ENCODE results near the gene VAMP7. TPM values are rescaled to one million over a fixed set of nuclear protein-coding genes. Genes with fewer than 3 reads are reported as not detected.

VAMP7 gene
- total and polyA plus RNA-seq, 9 of the 15 experiments (the other 6 are each of a cell fraction or from before 2014, with no cell fraction given): 38.4 to 100 (median 67.7) TPM

GRCh38 chrX:155857561-155857960 lies 23.6 kb upstream of the VAMP7 start (continued):
- TF ChIP-seq TOE1 (IDR thresholded peaks at IDR 0.05; ENCODE audit: borderline replicate concordance) (no peak), TOE1 (CRISPR knock-in tag; IDR thresholded peaks at IDR 0.05; ENCODE audit: borderline replicate concordance, low read depth) (no peak), ZC3H4 (CRISPR knock-in tag; IDR thresholded peaks at IDR 0.05; ENCODE audit: borderline replicate concordance) (no peak), COPS2 (conservative IDR thresholded peaks at IDR 0.05) (no peak), ZNF511 (CRISPR knock-in tag; IDR thresholded peaks at IDR 0.05) (no peak), SRSF9 (IDR thresholded peaks at IDR 0.05; ENCODE audit: borderline replicate concordance, low read depth, low read length) (no peak), FOS (IDR thresholded peaks at IDR 0.05; ENCODE audit: extremely low read depth, insufficient read length) (no peak), TFAP4 (CRISPR knock-in tag; IDR thresholded peaks at IDR 0.05; ENCODE audit: borderline replicate concordance) (no peak), REST (IDR thresholded peaks at IDR 0.05; ENCODE audit: borderline replicate concordance) (peak; percentile 32; the same call in 1 of the 2 replicates), REST (CRISPR knock-in tag; IDR thresholded peaks at IDR 0.05; ENCODE audit: low read depth) (no peak), CXXC5 (CRISPR knock-in tag; IDR thresholded peaks at IDR 0.05) (no peak), ZNF124 (CRISPR knock-in tag; IDR thresholded peaks at IDR 0.05) (no peak), NEUROD1 (IDR thresholded peaks at IDR 0.05; ENCODE audit: borderline replicate concordance, low read depth, low read length, partially characterized antibody) (no peak), CREBBP (IDR thresholded peaks at IDR 0.05; ENCODE audit: low read depth, low read length) (no peak), WHSC1 (IDR thresholded peaks at IDR 0.05; ENCODE audit: low read length) (no peak), PTTG1 (tag; IDR thresholded peaks at IDR 0.05; ENCODE audit: low read depth) (no peak), KLF10 (CRISPR knock-in tag; IDR thresholded peaks at IDR 0.05) (no peak), GATA2 (CRISPR knock-in tag; IDR thresholded peaks at IDR 0.05) (no peak), ELF2 (CRISPR knock-in tag; IDR thresholded peaks at IDR 0.05) (no peak), ESRRA (IDR thresholded peaks at IDR 0.05; ENCODE audit: borderline replicate concordance, low read depth) (no peak), KAT8 (IDR thresholded peaks at IDR 0.05; ENCODE audit: low read depth) (no peak), ZNF431 (CRISPR knock-in tag; IDR thresholded peaks at IDR 0.05) (no peak)
